Activated CD4-positive, CD25-positive, alpha-beta regulatory T cell treated with anti-CD3 and anti-CD28 coated beads, Interleukin-2, amount 50 U/mL, for 72 hours (primary cell): ENCODE measurements around the gene CDKN2B.
A peak's percentile ranks its signal among the peaks of the same experiment; 100 is the strongest.
"Not testable (repeated sequence)": the region's sequence is repeated elsewhere in the genome, so short reads cannot be mapped to it uniquely, and the experiment has no call there.

ENCODE experiments used
- DNase-seq: peaks from one replicate; pipeline ENCODE4 v3.0.0; 2021

The CDKN2B gene

DNA sequence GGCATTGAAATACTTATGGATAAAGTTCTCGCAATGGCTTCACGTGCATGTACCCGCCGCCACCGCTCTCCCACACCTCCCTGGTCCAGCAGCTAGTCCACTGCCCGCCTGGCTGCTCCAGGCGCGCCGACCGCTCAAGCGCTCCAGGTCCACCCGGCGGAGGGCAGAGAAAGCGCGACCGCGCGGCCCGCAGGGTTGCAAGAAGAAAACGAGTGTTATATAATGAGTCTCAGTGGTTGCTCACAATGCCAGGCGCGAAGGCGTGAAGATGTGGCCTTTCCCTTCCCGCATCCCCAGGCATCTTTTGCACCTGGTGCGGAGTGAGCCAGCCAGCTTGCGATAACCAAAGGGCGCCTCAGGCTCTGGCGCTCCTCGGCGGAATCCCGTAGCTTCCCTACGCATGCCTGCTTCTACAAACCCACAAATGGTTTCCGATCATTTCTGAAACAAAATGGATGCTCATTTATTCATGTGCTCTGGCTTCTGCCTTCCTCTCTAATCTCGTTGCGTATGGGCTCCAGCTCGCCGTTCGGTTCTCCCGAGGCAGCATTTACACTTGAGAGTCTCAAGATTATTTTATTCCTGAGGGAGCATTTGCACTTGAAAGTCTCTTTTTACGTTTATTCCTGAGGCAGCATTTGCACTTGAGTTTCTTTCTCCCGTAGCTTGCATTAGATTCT is 40.6 kb downstream of the CDKN2B start:
- no peak for DNase-seq

- no peak for DNase-seq
Observed at GRCh38 chr9:21967702-21968101, 41.4 kb downstream of the CDKN2B start.

- DNase-seq = no peak
Observed at GRCh38 chr9:21967169-21967568, 41.9 kb downstream of the CDKN2B start.

DNA sequence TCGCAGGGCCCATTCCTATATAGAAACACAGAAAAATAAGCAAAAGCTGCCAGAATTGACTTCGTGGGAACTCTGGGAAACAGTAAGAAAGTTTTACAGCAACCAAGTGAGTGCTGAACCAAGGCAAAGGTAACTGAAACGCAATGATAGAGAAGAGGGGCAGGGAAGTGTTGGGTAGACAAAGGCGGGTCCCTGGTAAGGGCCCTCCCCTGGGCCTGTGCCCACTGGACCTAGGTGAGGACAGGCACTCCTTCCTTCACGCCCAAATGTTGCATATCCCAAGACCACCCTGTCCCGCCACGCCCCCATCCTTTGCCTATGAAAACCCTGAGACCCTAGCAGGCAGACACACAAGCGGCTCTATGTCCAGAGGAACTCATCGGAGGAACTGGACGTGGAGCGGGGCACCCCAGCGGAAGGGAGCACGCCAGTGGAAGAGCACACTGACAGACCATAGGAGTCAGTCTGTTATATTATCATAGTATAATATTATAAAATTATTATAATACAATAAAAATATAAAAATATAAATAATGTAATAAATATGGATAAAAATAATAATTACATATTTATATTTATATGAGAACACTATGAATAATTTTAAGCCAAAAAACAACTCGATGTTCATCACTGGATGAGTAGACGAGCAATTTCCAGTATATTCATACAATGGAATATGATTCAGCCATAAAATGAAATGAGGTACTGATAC is 42.8 kb downstream of the CDKN2B start:
- no peak for DNase-seq

DNA sequence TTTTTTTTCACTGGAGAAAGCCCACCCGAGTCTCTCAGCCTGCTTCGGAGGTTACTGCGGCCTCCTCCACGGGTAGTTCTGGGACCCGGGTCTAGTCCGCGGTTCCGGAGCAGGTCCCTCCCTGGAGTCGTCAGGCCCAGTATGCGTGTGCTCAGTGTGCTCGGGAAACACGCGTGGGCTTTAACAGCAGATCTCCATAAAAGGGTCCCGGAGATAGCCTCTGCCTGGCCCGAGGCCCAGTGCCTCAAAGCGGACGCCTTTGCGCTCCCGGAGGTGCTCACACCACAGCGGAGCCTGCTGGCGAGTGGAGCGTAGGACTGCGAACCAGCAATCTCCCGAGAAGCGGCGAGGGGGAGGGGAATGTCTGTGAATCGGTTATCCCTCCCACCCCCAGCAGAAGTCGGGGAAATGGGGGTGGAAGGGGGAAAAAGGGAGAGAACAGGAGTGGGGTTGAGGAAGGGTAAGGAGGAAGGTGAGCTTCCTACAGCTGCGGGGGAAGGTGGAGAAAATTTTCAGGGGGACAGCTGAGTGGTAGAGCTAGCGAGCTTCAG is 43.6 kb downstream of the CDKN2B start:
- DNase-seq = no peak

- DNase-seq = peak; percentile 60
Observed at GRCh38 chr9:21964925-21965385, 44.1 kb downstream of the CDKN2B start.

DNA sequence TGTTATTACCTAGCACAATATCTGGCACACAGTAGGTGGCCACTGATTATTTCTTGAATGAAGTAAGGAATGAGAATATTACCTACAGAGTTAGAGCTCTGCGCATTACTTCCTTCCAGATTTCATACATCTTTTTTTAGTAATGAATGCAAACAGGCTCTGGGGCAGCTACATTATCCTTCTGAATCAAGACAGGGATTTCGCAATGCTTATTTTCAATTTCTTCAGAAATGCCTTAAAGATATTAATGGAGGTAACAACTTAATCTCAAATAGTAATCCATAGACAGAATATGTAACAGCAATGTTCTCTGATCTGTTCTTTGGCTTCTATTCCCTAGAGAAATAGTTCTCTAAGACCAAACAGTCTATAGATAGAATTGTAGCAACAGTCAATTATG is 47.5 kb downstream of the CDKN2B start:
- no peak for DNase-seq

GRCh38 chr9:21959268-21959667 is 49.8 kb downstream of the CDKN2B start:
- DNase-seq = not testable (repeated sequence)

- no peak for DNase-seq
Observed at GRCh38 chr9:21958833-21959232, 50.3 kb downstream of the CDKN2B start.
